DOHH2 (cell line): ENCODE data around the gene MTHFD1.

ENCODE experiments used
- H3F3A ChIP-seq: fragments of 200-600 bp; sonication (generic), shearing (Covaris generic); 2 replicates; pipeline ENCODE4 v1.6.0; 2016; ENCODE audit warnings: antibody characterized with exemption, mild to moderate bottlenecking; ENCODE audit not compliant: control insufficient read depth, insufficient read depth
- H3K27ac ChIP-seq: fragments of 200-600 bp; sonication (generic); 2 replicates; pipeline ENCODE4 v1.5.1; 2014; ENCODE audit warnings: low read depth, mild to moderate bottlenecking, low read length, moderate library complexity
- H3K27me3 ChIP-seq: fragments of 200-600 bp; sonication (generic); 2 replicates; pipeline ENCODE4 v1.6.1; 2014; ENCODE audit warnings: mild to moderate bottlenecking, low read length, mixed read lengths; ENCODE audit not compliant: control insufficient read depth
- H3K36me3 ChIP-seq: fragments of 200-600 bp; sonication (generic); 2 replicates; pipeline ENCODE4 v1.6.1; 2014; ENCODE audit warnings: mild to moderate bottlenecking, low read length, moderate library complexity, mixed read lengths; ENCODE audit not compliant: control insufficient read depth
- H3K4me1 ChIP-seq: fragments of 200-600 bp; sonication (generic); 2 replicates; pipeline ENCODE4 v1.6.1; 2014; ENCODE audit warnings: mild to moderate bottlenecking, low read length, mixed read lengths; ENCODE audit not compliant: control insufficient read depth
- H3K4me2 ChIP-seq: fragments of 200-600 bp; sonication (generic); 2 replicates; pipeline ENCODE4 v1.6.0; 2014; ENCODE audit warnings: mild to moderate bottlenecking, low read length, moderate library complexity
- H3K4me3 ChIP-seq: fragments of 200-600 bp; sonication (generic); 2 replicates; pipeline ENCODE4 v1.5.1; 2014; ENCODE audit warnings: mild to moderate bottlenecking, low read length, mixed read lengths
- H3K79me2 ChIP-seq: fragments of 200-600 bp; sonication (generic); 2 replicates; pipeline ENCODE4 v1.6.1; 2014; ENCODE audit warnings: mild to moderate bottlenecking, low read length, mixed read lengths; ENCODE audit not compliant: control insufficient read depth
- H3K9me2 ChIP-seq: fragments of 200-600 bp; sonication (generic); replicated peaks from 2 replicates; pipeline ENCODE4 v1.6.1; 2014; ENCODE audit warnings: mild to moderate bottlenecking, low read length, mixed read lengths; ENCODE audit not compliant: control insufficient read depth
- H3K9me3 ChIP-seq: fragments of 200-600 bp; sonication (generic); 2 replicates; pipeline ENCODE4 v1.6.1; 2014; ENCODE audit warnings: antibody characterized with exemption, low read length, mixed read lengths; ENCODE audit not compliant: control insufficient read depth, insufficient read depth
- H4K20me1 ChIP-seq: fragments of 200-600 bp; sonication (generic); 2 replicates; pipeline ENCODE4 v1.6.0; 2014; ENCODE audit warnings: low read depth, mild to moderate bottlenecking, antibody characterized with exemption, low read length, moderate library complexity; ENCODE audit not compliant: control insufficient read depth, insufficient read depth
- CTCF ChIP-seq: fragments of 200-600 bp; sonication (generic); IDR thresholded peaks from one replicate; pipeline ENCODE4 v1.5.1; 2014; ENCODE audit warnings: antibody characterized with exemption, mild to moderate bottlenecking, low read depth, low read length; ENCODE audit not compliant: poor library complexity, severe bottlenecking
- EZH2phosphoT487 ChIP-seq: fragments of 200-600 bp; sonication (generic); IDR thresholded peaks from 2 replicates; pipeline ENCODE4 v1.6.1; 2017; ENCODE audit warnings: borderline replicate concordance, mild to moderate bottlenecking, antibody characterized with exemption, low read length, moderate library complexity, mixed read lengths

The MTHFD1 gene

GRCh38 chr14:64475585-64476273 lies 87.6 kb downstream of the MTHFD1 start:
- Histone ChIP-seq H3K27me3 (no peaks in the 10 kb centered on the region), H3K4me3 (no peak overlapping the region), H3K36me3 (peaks cover 14% of the 10 kb centered on the region), H3K79me2 (peaks cover 9% of the 10 kb centered on the region; the same call in 1 of the 2 replicates), H3F3A (peaks cover 17% of the 10 kb centered on the region), H3K4me2 (no peak overlapping the region), H4K20me1 (peaks cover 9% of the 10 kb centered on the region; the same call in 1 of the 2 replicates), H3K9me2 (no peaks in the 10 kb centered on the region), H3K4me1 (no peaks in the 10 kb centered on the region), H3K27ac (no peak overlapping the region), H3K9me3 (no peaks in the 10 kb centered on the region)
- TF ChIP-seq CTCF: no peak
- no peak for TF ChIP-seq EZH2phosphoT487

GRCh38 chr14:64476438-64476837 lies 88.3 kb downstream of the MTHFD1 start:
- no peaks in the 10 kb centered on the region for H3K27me3 ChIP-seq
- H3K4me2 ChIP-seq: no peak overlapping the region
- H3K9me2 ChIP-seq: no peaks in the 10 kb centered on the region
- no peak overlapping the region for H3K4me3 ChIP-seq
- no peak for TF ChIP-seq EZH2phosphoT487
- no peak for TF ChIP-seq CTCF
- peaks cover 9% of the 10 kb centered on the region; the same call in 1 of the 2 replicates for H3K79me2 ChIP-seq
- no peaks in the 10 kb centered on the region for H3K4me1 ChIP-seq
- H3F3A ChIP-seq: peaks cover 20% of the 10 kb centered on the region
- H3K36me3 ChIP-seq: peaks cover 14% of the 10 kb centered on the region
- no peak overlapping the region for H3K27ac ChIP-seq
- peaks cover 9% of the 10 kb centered on the region; the same call in 1 of the 2 replicates for H4K20me1 ChIP-seq
- H3K9me3 ChIP-seq: no peaks in the 10 kb centered on the region

- Histone ChIP-seq H3K79me2 (peaks cover 9% of the 10 kb centered on the region; the same call in 1 of the 2 replicates), H3K4me2 (no peak overlapping the region), H3F3A (peaks cover 20% of the 10 kb centered on the region), H4K20me1 (peaks cover 9% of the 10 kb centered on the region; the same call in 1 of the 2 replicates), H3K4me3 (no peak overlapping the region), H3K27ac (no peak overlapping the region), H3K27me3 (no peaks in the 10 kb centered on the region), H3K9me3 (no peaks in the 10 kb centered on the region), H3K4me1 (no peaks in the 10 kb centered on the region), H3K9me2 (no peaks in the 10 kb centered on the region), H3K36me3 (peaks cover 14% of the 10 kb centered on the region)
- TF ChIP-seq EZH2phosphoT487: no peak
- TF ChIP-seq CTCF: peak; percentile 50
These were observed 90.6 kb downstream of the MTHFD1 start for GRCh38 chr14:64478634-64479250.
